ENCODE results near the gene MYO7B.

Gene MYO7B

DNA sequence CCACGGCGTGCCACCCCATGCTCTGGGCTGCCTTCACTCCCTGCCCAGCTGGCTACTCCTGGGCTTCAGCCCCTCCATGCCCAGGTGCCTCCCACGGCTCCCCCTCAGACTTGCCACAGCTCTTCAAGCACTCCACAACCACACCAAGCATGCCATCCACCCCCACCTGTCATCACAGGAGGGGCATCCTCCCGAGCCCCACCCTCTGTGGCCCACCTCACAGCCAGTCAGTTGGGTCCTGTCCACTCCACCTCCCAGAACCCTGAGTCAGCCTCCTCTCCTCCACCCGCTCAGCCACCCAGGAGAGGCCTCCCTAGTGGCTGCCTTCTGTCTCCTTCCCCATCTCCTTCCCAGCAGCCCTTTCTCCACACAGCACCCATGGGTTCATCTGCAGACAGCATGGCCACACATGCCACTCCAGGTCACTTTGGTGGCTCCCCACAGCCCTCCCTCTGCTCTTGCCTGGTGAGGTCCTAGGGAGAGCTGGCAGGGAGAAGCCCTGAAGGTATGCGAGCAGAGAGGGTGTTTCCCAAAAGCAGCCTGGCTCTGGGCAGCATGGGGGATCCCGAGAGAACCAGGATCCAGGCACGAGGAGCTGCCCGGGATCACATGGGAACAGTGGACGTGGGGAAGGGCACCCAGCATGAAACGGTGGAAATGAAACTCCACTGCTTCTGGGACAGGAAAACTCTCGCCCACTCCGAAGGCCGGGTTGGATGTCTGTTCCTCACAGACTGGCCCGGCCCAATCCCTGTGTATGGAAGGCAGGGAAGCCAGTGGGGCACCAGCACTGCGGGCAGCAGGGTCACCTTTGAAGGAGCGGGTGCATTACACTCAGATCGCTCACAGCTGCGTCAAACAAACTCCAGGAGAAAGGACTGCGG, 137.1 kb downstream of the MYO7B start:
- Histone ChIP-seq H3K4me1 (ENCODE audit: control insufficient read depth, insufficient read depth, low read length) (no peaks in the 10 kb centered on the region), H3K27ac (ENCODE audit: insufficient read depth, low read depth, low read length, poor library complexity, severe bottlenecking) (no peak overlapping the region), H3K4me3 (ENCODE audit: insufficient read depth, low read depth, low read length) (no peak overlapping the region), H3K27me3 (ENCODE audit: control insufficient read depth, insufficient read depth, low read length, poor library complexity, severe bottlenecking) (peaks cover 61% of the 10 kb centered on the region), H3K9me3 (ENCODE audit: control insufficient read depth, low read length) (no peaks in the 10 kb centered on the region), H3K36me3 (ENCODE audit: control insufficient read depth, insufficient read depth, low read length) (no peaks in the 10 kb centered on the region)
- WGBS, 2 experiments, result 84 to 86% methylated on average over 20 of the region's 20 CpGs

DNA sequence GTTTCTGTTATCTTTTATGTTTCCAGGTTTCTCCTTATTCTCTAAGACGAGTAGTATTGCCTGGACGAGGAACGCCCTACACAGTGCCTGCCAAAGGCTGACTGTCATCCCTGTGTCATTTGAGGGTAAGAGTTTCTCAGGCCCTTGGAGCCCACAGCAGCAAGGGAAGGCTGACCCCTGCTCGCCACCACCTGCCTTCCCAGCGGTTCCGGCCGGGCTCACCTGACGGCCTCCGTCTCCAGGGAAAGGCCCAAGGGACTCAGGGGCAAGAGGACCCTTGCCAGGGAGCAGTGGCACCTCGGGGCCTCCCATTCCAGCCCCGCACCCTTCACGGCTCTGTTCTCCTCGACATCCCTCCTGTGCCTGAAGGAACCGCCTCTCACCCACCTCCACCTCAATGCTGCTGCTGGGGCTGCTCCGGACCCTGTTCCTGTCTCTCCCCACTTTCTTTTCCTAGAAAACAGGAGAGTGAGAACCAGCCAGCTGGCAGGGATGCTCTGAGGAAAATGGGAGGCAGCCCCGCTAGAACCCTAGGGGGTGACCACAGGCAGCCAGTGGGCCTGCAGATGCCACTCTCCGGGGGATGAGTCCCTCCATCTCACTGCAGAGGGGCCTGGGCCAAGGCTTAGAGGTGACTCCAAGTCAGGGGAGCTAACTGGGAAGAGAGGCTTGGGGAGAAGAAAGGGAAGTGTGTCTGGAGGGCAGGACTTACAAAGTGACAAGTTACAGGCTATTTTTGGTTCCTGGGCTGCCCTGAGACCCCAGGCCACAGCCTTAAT, 138.0 kb downstream of the MYO7B start:
- Histone ChIP-seq H3K9me3 (ENCODE audit: control insufficient read depth, low read length) (no peaks in the 10 kb centered on the region), H3K4me3 (ENCODE audit: insufficient read depth, low read depth, low read length) (no peak overlapping the region), H3K4me1 (ENCODE audit: control insufficient read depth, insufficient read depth, low read length) (no peaks in the 10 kb centered on the region), H3K27me3 (ENCODE audit: control insufficient read depth, insufficient read depth, low read length, poor library complexity, severe bottlenecking) (peaks cover 62% of the 10 kb centered on the region), H3K36me3 (ENCODE audit: control insufficient read depth, insufficient read depth, low read length) (no peaks in the 10 kb centered on the region), H3K27ac (ENCODE audit: insufficient read depth, low read depth, low read length, poor library complexity, severe bottlenecking) (no peak overlapping the region)
- 88% methylated on average over 17 of the region's 17 CpGs for WGBS, 2 experiments

DNA sequence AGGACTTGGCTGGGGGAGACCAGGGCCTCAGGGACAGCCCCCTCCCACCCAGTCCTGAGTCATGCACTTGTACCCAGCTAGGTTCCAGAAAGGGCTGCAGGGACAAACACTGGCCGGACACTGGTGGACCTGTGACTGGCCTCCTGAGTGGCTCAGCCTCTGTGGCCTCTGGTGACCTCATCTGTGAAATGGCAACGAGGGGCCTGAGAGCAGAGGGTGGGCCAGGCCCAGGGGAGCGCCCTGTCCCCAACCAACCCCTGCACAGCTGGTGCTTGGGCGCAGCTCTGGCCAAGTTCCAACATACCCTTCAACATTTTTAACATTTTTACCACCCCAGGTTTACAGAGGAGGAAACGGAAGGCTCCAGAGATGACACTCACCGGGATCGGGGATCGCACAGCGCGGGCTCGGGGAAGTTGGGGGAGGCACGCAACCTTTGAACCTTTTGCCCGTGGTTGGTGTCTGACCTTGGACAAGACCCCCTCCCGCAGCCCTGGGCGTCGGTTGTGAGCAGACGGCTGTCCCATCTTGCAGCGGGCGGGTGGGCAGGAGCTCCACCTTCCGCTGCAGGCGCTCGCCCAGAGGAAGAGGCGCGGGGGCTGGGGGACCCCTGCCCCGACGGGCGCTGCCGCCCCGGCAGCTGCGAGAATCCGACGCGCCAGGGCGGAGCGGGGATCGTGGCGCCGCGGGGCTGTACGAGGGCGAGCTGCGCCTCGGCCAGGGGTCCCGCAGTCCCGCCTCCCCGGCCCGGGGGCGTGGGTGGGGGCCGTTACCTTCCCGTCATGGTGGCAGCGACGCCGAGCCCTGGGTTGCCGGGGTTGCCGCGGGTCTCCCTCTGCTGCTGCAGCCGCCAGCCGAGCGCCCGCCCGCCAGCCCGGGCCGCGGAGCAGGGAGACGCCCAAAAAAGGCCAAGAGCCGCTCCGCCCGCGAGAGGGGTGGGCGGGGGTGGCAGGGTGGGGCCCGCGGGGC, 139.0 kb downstream of the MYO7B start:
- Histone ChIP-seq H3K27ac (ENCODE audit: insufficient read depth, low read depth, low read length, poor library complexity, severe bottlenecking) (no peak overlapping the region), H3K4me1 (ENCODE audit: control insufficient read depth, insufficient read depth, low read length) (no peaks in the 10 kb centered on the region), H3K27me3 (ENCODE audit: control insufficient read depth, insufficient read depth, low read length, poor library complexity, severe bottlenecking) (peaks cover 62% of the 10 kb centered on the region), H3K9me3 (ENCODE audit: control insufficient read depth, low read length) (no peaks in the 10 kb centered on the region), H3K36me3 (ENCODE audit: control insufficient read depth, insufficient read depth, low read length) (no peaks in the 10 kb centered on the region), H3K4me3 (ENCODE audit: insufficient read depth, low read depth, low read length) (peak overlapping the region; percentile 33)
- 8 to 9% methylated on average over 63 to 65 of the region's 72 CpGs for WGBS, 2 experiments

DNA sequence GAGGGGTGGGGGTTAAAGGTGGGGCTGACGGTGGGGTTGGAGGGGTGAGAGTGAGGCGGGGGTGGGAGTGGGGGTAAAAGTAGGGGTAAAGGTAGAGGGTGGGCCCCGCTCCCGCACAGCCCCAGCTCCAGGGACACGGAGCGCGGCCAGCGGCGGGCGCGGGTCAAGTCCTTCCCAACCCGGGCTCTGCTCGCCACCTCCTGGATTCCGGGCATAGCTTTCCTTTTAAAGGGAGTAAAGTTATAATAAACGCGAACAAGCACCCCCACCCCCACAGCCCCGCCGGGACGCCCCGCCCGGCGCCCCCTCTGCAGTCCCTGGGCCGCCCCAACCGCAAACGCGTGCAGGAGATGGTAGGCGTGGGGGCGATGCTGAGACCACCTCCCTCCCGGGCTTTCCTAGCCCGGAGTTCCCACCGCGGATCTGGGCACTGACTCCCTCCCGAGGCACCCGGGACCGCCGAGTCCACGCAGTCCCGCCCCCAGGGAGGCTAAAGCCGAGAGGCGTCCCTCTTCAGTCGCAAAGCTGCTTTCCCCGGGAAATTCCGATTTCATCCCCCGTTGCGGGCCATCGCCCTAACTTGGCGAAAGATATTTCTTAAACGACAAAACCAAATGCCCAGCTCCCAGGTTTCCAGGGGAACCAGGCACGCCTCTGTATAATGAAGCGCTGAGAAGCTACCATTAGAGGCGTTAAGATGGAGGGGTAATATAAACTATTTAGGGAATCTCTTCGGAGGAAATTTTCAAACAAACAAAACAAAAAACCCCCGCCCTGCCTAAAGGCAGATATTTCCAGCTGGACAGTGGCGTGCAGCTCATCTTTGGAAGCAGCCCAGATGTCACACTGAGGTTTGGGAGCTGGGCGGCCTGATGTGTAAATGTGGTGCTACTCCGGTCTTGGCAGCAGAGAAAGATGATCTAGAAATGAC, 140.1 kb downstream of the MYO7B start, which contains the start of gene LIMS2:
Gene LIMS2, minus strand, starts transcription at position 200 of the 931 bp plus-strand sequence. CDS start 506 bp downstream, outside the sequence.
- no peaks in the 10 kb centered on the region for H3K4me1 ChIP-seq (ENCODE audit: control insufficient read depth, insufficient read depth, low read length)
- 7 to 8% methylated on average over 51 to 56 of the region's 56 CpGs for WGBS, 2 experiments
- H3K27ac ChIP-seq (ENCODE audit: insufficient read depth, low read depth, low read length, poor library complexity, severe bottlenecking), result no peak within 1 kb of the TSS
- no peaks in the 10 kb centered on the region for H3K9me3 ChIP-seq (ENCODE audit: control insufficient read depth, low read length)
- no peaks in the 10 kb centered on the region for H3K36me3 ChIP-seq (ENCODE audit: control insufficient read depth, insufficient read depth, low read length)
- H3K4me3 ChIP-seq (ENCODE audit: insufficient read depth, low read depth, low read length), result peak within 1 kb of the TSS; percentile 39
- peaks cover 62% of the 10 kb centered on the region for H3K27me3 ChIP-seq (ENCODE audit: control insufficient read depth, insufficient read depth, low read length, poor library complexity, severe bottlenecking)

DNA sequence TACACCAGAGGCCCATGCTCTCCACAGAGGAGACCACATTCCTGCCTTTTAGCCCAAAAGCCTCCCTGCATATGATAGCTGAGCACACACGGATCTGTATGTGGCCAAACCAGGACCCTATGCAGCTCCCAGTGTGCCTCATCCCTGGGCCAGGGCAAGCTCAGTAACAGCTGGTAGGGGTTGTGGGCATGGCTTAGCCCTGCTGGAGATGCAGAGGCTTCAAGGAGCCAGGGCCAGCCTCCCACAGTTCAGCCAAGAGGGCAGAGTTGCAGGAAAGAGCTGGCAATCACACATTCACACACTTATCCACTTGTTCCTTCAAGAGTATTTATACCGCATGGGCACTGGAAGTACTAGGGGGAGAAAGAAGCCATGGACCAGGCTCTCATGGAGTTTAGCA, 141.4 kb downstream of the MYO7B start:
- Histone ChIP-seq H3K4me3 (ENCODE audit: insufficient read depth, low read depth, low read length) (no peak overlapping the region), H3K27ac (ENCODE audit: insufficient read depth, low read depth, low read length, poor library complexity, severe bottlenecking) (no peak overlapping the region), H3K9me3 (ENCODE audit: control insufficient read depth, low read length) (no peaks in the 10 kb centered on the region), H3K27me3 (ENCODE audit: control insufficient read depth, insufficient read depth, low read length, poor library complexity, severe bottlenecking) (peaks cover 57% of the 10 kb centered on the region), H3K4me1 (ENCODE audit: control insufficient read depth, insufficient read depth, low read length) (peaks cover 6% of the 10 kb centered on the region), H3K36me3 (ENCODE audit: control insufficient read depth, insufficient read depth, low read length) (no peaks in the 10 kb centered on the region)
- WGBS, 2 experiments, result 73 to 90% methylated on average over 2 of the region's 2 CpGs

DNA sequence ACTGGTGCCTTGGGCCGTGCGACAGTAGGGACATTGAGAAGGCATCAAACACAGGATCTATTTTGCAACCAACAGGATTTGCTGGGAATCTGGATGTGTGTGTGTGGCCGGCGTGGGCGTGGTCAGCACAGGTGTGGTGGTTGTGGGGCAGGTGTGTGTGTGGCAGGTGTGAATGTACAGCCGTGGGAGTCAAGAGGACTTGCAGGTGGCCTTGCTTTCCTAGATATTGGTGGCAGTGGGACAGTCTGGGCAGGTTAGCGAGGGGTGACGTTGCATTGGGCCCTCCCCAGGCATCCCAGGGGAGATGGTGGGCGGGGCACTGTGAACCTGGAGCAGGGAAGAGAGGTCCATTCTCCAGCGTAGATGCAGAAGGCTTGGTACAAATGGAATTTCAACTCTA, 143.0 kb downstream of the MYO7B start:
- Histone ChIP-seq H3K27ac (ENCODE audit: insufficient read depth, low read depth, low read length, poor library complexity, severe bottlenecking) (no peak overlapping the region), H3K9me3 (ENCODE audit: control insufficient read depth, low read length) (no peaks in the 10 kb centered on the region), H3K36me3 (ENCODE audit: control insufficient read depth, insufficient read depth, low read length) (no peaks in the 10 kb centered on the region), H3K4me3 (ENCODE audit: insufficient read depth, low read depth, low read length) (no peak overlapping the region), H3K27me3 (ENCODE audit: control insufficient read depth, insufficient read depth, low read length, poor library complexity, severe bottlenecking) (peaks cover 41% of the 10 kb centered on the region), H3K4me1 (ENCODE audit: control insufficient read depth, insufficient read depth, low read length) (peaks cover 6% of the 10 kb centered on the region)
- WGBS, 2 experiments, result 82 to 89% methylated on average over 10 of the region's 10 CpGs

DNA sequence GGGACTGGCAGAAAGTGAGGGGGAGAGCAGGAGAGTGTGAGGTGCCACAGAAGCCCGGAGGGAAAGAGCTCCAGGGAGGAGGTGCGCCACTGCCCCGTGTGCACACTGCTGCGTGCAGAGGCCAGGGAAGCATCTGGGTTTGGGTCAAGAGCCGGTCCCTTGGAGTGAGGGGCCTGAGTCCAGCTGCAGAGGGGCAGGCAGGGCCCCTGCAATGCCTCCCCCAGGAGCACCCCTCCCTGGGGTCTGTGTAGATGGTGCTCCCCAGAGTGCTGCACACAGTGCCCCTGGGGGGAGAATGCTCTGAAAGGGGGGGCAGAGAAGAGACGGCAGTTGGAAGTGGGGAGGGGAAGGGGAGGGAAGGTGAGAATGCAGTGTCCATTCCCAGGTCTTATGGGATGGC, 143.5 kb downstream of the MYO7B start:
- no peak overlapping the region for H3K27ac ChIP-seq (ENCODE audit: insufficient read depth, low read depth, low read length, poor library complexity, severe bottlenecking)
- H3K36me3 ChIP-seq (ENCODE audit: control insufficient read depth, insufficient read depth, low read length), result no peaks in the 10 kb centered on the region
- H3K4me3 ChIP-seq (ENCODE audit: insufficient read depth, low read depth, low read length), result no peak overlapping the region
- peaks cover 6% of the 10 kb centered on the region for H3K4me1 ChIP-seq (ENCODE audit: control insufficient read depth, insufficient read depth, low read length)
- peaks cover 36% of the 10 kb centered on the region for H3K27me3 ChIP-seq (ENCODE audit: control insufficient read depth, insufficient read depth, low read length, poor library complexity, severe bottlenecking)
- H3K9me3 ChIP-seq (ENCODE audit: control insufficient read depth, low read length), result no peaks in the 10 kb centered on the region
- 92% methylated on average over 6 of the region's 6 CpGs for WGBS, 2 experiments

DNA sequence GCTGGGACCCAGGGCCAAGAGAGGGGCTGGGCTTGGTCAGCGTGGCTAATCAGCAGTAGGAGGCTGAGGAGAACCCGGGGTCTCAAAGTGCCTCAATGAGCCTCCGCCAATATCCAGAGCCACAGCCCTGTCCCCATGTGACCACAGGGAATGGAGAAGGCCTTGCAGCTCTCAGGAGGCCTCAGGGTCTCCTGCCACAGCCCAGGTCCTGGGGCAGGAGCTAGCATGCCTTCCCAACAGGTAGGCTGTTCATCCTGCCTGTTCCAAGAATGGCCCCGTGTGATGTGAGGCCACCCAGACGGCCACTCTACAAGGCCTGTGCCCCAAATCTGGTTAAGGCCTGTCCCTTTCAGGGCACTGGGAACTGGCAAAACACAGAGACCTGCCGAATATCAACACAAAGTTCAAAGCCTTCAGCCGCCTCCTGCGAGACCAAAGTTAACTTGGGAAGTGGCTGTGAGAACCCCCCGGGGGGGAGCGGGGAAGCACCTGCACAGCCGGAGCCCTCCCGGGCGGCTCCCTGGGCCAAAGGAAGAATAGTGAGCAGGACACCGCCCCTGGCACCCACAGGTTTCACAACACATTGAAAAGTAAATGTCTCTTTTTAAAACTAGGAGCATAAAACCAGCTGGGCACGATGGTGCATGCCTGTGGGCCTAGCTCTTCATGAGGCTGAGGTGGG, 144.3 kb downstream of the MYO7B start:
- WGBS, 2 experiments, result 88 to 90% methylated on average over 15 of the region's 15 CpGs
- Histone ChIP-seq H3K4me3 (ENCODE audit: insufficient read depth, low read depth, low read length) (no peak overlapping the region), H3K4me1 (ENCODE audit: control insufficient read depth, insufficient read depth, low read length) (peaks cover 6% of the 10 kb centered on the region), H3K27me3 (ENCODE audit: control insufficient read depth, insufficient read depth, low read length, poor library complexity, severe bottlenecking) (peaks cover 28% of the 10 kb centered on the region), H3K9me3 (ENCODE audit: control insufficient read depth, low read length) (no peaks in the 10 kb centered on the region), H3K27ac (ENCODE audit: insufficient read depth, low read depth, low read length, poor library complexity, severe bottlenecking) (no peak overlapping the region), H3K36me3 (ENCODE audit: control insufficient read depth, insufficient read depth, low read length) (no peaks in the 10 kb centered on the region)
